ENCODE measurements around the gene HEATR5A.
"Not testable (repeated sequence)": the region's sequence is repeated elsewhere in the genome, so short reads cannot be mapped to it uniquely, and the experiment has no call there.

The HEATR5A gene

GRCh38 chr14:31389946-31390345, 30.4 kb downstream of the HEATR5A start:
- DNase-seq (ENCODE audit: low read depth in 2 of 2): no peak

DNA sequence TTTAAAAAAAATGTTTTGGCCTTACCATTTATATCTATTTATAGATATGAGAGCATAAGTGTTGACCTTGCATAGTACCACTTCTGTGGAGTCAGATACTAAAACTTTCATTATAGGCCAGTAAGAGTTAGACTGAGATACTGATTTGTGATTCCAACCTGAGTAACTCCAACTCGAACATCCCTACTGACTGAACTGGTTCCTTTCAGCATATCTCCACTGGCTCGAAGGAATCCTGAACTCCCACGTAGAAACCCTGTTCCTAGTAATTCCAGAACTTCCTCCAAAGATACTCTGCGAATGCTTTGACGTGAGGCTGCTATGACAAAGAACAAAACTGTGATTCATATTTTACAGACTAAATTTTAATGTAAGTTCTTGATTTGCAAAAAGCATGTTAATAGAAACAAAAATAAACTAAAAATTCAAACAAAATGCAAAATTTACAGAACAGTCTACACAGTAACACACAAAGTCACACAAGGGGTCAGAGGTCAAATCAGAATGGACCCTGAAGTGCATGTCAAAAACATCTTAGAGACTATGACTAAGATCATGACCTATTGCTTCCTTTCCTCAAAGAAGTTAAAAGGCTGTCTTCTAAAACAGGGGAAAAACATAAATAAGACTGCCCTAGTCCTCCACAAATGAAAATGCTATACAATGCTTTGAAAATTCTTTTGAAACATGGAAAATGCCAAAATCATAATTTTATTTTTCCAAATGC, 31.5 kb downstream of the HEATR5A start:
- no peak for DNase-seq (ENCODE audit: low read depth in 2 of 2)

DNA sequence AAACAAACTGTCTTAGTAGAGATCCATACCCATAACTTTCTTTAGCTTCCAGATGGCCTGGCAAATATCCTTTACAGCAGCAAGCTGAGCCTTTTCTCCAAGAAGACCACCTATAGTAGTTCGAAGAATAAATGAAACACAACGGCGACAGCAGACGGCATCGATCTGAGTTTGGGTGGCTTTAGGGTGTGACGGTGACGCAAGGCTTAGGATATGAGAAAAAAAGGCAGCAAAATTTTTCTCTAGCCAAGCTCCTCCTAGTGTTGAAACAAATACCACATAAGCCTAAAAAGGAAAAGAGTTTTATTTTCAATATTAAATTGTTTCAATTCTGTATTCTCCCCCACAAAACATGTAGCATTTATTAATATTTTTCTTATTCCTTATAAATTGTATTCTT, 33.3 kb downstream of the HEATR5A start:
- no peak for DNase-seq (ENCODE audit: low read depth in 2 of 2)

GRCh38 chr14:31386271-31386670, 34.1 kb downstream of the HEATR5A start:
- no peak for DNase-seq (ENCODE audit: low read depth in 2 of 2)

DNA sequence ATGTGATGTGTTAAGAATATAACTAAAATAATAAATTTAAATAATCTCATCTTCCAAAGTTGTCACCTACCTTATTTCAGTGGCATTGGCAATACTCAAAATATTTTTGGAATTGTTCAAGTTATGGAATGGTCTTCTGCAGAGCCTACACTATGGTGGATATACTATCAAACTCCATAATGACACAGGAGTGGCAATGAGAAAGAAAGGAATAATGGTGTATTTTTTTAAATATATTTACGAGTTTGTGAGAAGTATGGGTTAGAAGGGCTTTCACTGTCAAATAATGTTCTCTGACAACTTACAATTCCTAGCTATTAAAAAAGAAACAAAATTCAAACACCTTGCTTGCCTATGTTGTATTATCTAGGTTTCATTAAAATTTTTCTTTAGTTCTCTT, 38.1 kb downstream of the HEATR5A start:
- DNase-seq (ENCODE audit: low read depth in 2 of 2): no peak

DNA sequence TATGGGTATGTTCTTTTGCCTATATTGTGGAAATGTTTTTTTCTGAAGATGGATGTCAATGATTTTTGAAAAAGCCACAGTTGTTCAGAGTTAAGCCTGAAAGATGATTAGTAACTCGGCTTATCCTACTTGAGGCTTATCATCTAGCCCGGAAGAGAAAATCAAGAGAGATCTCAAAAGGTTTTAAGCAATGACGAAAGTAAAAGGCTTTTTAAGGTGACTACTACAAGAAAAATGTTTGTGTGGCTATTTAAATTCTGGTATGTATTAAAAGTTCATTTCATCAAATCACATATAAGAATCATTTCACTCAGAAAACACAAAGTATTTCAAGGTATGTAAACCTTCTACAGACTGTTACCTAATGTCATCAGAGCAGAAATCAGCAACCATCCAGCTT, 40.2 kb downstream of the HEATR5A start:
- no peak for DNase-seq (ENCODE audit: low read depth in 2 of 2)

GRCh38 chr14:31379125-31379947, 41.0 kb downstream of the HEATR5A start:
- not testable (repeated sequence) for DNase-seq (ENCODE audit: low read depth in 2 of 2)

DNA sequence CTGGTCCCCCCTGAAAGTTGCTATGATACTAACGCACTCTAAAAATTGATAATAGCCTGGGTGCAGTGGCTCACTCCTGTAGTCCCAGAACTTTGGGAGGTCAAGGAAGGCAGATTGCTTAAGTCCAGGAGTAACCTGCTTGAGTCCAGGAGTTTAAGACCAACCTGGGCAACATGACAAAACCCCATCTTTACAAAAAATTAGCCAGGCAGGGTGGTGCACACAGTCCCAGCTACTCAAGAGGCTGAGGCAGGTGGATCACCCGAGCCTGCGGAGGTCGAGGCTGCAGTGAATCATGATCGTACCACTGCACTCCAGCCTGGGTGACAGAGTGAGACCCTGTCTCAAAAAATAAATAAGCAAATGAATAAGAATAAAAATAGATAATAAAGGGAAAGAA, 42.9 kb downstream of the HEATR5A start:
- no peak for DNase-seq (ENCODE audit: low read depth in 2 of 2)

GRCh38 chr14:31371646-31372045, 48.7 kb downstream of the HEATR5A start:
- DNase-seq (ENCODE audit: low read depth in 2 of 2): no peak

- DNase-seq (ENCODE audit: low read depth in 2 of 2): no peak
Observed at GRCh38 chr14:31363331-31364073, 56.8 kb downstream of the HEATR5A start.

DNA sequence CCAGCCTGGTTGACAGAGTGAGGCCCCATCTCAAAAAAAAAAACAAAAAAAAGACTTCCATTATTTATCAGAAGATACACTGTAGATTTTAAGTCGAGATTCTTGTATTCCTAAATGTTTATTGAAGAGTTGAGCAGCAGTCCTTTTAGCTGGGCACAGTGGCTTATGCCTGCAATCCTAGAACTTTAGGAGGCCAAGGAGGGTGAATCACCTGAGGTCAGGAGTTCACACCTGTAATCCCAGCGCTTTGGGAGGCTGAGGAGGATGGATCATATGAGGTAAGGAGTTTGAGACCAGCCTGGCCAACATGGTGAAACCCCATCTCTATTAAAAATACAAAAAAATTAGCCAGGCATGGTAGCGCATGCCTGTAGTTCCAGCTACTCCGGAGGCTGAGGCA, 57.6 kb downstream of the HEATR5A start:
- DNase-seq (ENCODE audit: low read depth in 2 of 2): no peak

DNA sequence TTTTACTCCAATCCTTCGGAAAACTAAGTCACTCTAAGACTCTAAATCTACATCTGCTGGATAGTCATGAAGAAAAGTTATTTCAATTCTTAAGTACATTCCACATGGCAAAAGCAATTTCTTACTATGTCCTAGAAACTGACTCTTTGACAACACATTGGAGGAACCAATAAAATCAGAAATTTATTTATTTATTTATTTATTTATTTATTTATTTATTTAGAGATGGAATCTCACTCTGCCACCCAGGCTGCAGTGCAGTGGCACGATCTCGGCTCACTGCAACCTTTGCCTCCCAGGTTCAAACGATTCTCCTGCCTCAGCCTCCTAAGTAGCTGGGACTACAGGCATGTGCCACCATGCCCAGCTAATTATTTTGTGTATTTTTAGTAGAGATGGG, 58.6 kb downstream of the HEATR5A start:
- not testable (repeated sequence) for DNase-seq (ENCODE audit: low read depth in 2 of 2)

DNA sequence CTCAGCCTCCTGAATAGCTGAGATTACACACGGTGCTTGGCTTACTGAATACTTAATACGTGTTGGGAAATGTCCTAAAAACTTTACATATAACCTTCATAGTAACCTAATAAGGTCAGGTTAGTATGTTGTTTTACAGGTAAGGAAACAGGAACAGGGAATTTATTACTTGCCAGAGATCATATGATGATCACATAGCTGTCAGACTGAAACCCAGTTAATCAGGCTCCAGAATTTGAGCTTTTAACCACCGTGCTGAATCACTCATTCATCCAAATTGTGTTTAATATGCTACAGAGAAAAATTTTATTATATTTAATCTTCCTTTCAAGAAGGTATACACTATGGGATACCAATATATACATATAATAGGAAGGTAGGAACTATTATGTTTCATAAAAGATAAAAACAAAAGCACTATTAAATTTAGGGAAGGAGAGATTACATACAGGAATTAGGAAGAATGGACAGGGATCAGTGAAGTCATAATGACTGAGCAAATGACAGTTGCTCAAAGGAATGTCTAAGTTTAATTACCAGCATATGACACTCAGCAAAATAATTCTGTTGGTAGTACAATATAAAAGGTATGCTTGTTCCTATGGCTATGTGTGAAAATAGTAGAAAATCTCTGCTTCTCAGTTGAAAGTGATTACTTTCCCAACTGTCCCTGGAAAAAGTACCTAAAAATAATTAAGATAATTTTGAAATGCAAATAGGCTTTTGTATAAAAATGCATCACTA, 59.3 kb downstream of the HEATR5A start:
- no peak for DNase-seq (ENCODE audit: low read depth in 2 of 2)

DNA sequence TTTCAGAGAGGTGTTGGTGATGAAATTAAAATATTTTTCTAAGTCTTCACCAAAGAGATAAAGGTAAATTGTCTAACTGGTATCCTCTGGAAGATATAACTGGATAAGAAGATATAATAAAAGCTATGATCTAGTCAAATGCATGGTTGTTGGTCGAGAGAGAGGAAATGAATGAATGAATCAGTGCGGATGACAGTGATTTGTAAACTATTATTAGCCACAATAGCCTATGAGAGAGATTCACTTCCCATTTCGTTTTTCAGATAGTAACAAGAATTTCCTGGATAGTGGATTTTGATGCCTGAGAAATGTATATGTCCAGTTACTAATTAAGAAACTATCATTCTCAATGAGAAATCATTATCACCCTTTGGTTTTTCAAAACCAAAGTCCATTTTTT, 63.1 kb downstream of the HEATR5A start:
- no peak for DNase-seq (ENCODE audit: low read depth in 2 of 2)

- no peak for DNase-seq (ENCODE audit: low read depth in 2 of 2)
Observed at GRCh38 chr14:31346097-31346496, 74.3 kb downstream of the HEATR5A start.

GRCh38 chr14:31341280-31341679, 79.1 kb downstream of the HEATR5A start:
- DNase-seq (ENCODE audit: low read depth in 2 of 2): no peak

DNA sequence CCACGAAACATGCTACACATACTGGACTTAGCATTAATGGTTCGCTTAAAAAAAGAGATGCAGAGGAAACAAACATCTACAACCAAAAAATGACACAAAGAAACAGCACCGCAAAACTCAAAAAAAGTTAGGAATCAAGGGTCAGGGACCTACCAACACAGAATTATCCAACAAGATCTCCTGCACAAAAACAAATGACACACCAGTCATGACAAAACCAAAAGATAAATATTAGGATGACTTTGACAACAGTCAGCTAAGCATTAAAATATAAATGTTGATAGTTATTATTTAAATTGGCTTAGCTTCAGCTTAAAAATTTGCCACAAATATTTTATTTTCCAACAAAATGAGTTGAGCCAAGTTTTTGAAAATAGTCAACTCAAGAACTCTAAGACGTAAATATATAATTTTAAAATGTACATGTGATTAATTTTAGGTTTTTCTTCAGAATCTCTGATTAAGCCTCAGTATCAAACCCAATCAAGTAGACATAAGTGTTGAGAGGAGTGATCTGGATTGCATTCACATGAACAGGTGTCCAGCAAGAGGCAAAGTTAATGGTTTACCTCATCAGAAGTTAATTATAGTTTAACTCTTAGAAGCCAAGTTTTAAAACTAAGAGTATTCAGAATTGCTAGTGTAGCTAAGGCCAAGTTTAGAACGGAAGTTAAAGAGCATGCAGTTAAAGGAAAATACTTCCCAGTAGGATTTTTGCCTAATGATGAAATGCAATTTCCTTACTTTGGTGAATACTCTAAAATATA, 79.9 kb downstream of the HEATR5A start:
- DNase-seq (ENCODE audit: low read depth in 2 of 2): no peak

DNA sequence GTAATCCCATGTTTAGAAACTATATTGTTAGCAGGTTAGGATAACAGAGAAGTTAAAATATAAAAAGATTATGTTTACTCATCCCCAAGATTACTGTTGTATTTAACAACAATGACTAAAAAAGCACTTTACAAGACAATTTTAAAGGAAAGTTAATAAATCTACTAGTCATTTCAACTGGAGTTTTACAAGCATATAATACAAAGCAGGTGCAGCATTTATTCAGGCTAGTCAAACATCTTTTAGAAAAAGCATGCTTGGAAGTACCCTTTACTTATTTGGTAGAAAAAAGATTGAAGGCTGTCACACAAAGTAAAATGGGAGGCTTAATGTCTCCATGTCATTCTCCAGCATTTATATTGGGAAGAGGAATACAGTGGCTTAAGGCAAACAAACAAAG, 80.6 kb downstream of the HEATR5A start:
- no peak for DNase-seq (ENCODE audit: low read depth in 2 of 2)

DNA sequence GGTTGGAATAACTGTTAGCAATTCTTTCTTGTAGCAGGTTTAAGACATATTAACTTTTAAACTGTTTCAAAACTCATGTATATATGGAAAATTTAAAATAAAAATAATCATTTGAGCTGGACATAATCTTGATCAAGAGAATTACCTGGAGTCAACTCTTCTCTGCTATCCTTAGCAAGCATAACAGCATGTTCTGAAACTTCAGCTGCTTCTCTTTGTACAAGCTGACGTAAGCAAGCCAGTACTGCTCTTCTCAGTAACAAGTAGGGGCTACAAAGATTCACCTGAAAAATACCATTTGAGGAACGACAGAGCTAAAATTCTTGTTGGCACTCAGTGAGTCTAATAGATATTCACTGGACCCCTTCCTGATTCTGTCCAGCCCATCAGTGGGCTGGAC, 83.0 kb downstream of the HEATR5A start:
- DNase-seq (ENCODE audit: low read depth in 2 of 2): no peak

- no peak for DNase-seq (ENCODE audit: low read depth in 2 of 2)
Observed at GRCh38 chr14:31336646-31337045, 83.7 kb downstream of the HEATR5A start.

DNA sequence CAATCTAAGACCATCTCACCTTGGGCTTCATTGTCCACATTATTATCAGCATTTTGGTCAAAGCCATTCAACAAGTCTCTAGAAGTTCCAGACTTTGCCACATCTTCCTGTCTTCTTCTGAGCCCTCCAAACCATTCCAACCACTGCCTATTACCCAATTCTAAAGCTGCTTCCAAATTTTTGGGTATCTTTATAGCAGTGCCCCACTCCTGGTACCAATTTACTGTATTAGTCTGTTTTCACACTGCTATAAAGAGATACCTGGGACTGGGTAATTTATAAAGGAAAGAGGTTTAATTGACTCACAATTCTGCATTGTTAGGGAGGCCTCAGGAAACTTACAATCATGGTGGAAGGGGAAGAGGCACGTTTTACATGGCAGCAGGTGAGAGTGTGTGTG, 89.0 kb downstream of the HEATR5A start:
- not testable (repeated sequence) for DNase-seq (ENCODE audit: low read depth in 2 of 2)
